C4-2B (cell line): ENCODE data around the gene RNF141.

Experiments used
- ZFX ChIP-seq: fragments of 450-650 bp; IDR thresholded peaks from 2 replicates; pipeline ENCODE4 v1.6.1; 2017
- TF ChIP-seq, protein P1 (sequence below): fragments of 450-650 bp; conservative IDR thresholded peaks from 2 replicates; pipeline ENCODE4 v1.5.1; 2017; ENCODE audit warnings: mild to moderate bottlenecking

DNA sequence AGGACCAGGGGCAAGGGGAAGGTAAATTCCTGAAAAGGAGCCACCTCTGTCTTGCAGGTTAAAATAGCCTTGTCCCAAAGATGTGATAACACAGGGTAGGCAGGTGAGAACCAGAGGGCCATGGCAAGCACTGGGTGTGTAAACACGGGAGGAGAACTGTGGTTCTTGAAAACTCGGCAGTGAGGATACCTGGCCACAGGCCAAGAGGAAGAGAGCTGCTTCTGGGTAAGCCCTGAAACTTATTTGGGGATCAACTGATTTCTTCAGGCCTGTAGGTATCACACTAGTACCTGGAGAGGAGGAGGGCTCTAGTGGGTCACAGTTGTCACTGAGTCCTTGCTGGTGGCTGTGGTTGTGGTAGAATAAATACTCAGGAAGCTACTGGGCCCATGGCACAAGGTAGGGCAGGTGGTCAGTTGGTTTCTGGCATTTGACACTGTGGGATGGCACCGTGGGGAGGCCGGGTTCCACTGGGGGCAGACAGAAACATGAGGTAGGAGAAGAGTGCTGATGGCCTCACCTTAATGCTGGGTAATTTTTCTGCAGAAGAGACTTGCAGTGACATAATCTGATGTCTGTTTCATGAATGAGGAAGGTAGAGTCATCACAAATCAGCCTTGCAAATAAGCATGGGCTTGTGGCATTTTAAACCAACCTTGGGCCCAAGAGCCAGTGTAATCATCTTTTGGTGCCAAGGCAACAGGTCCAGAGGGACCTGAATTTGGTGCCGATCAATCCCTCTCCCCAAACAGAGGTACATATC is 63.9 kb downstream of the RNF141 start:
- TF ChIP-seq, protein P1, sequence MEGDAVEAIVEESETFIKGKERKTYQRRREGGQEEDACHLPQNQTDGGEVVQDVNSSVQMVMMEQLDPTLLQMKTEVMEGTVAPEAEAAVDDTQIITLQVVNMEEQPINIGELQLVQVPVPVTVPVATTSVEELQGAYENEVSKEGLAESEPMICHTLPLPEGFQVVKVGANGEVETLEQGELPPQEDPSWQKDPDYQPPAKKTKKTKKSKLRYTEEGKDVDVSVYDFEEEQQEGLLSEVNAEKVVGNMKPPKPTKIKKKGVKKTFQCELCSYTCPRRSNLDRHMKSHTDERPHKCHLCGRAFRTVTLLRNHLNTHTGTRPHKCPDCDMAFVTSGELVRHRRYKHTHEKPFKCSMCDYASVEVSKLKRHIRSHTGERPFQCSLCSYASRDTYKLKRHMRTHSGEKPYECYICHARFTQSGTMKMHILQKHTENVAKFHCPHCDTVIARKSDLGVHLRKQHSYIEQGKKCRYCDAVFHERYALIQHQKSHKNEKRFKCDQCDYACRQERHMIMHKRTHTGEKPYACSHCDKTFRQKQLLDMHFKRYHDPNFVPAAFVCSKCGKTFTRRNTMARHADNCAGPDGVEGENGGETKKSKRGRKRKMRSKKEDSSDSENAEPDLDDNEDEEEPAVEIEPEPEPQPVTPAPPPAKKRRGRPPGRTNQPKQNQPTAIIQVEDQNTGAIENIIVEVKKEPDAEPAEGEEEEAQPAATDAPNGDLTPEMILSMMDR = no peak
- TF ChIP-seq ZFX = no peak
